ENCODE data around the gene SGCE.

DNA sequence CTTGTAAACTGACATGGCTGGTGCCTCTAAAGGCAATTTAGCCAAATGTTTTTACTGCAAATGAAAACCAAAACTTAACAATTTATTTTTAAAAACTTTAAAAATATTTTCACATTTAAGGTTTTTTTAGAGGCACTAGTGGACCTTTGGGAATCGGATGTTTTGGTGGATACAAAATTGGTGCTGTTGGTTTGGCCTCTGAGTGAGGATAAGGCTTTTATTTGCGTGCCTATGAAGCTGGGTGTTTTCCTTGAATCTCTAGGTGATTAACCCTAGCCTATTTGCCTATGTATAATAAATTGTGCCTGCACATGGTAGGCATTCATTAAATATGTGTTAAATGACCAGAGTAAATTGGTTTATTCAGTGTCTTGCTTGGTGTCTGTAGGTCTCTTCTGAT, 2.9 kb upstream of the SGCE start:
- TF ChIP-seq EZH2 (optimal IDR thresholded peaks at IDR 0.05; ENCODE audit: low read depth, low read length) = no peak
- TF ChIP-seq, protein P1, sequence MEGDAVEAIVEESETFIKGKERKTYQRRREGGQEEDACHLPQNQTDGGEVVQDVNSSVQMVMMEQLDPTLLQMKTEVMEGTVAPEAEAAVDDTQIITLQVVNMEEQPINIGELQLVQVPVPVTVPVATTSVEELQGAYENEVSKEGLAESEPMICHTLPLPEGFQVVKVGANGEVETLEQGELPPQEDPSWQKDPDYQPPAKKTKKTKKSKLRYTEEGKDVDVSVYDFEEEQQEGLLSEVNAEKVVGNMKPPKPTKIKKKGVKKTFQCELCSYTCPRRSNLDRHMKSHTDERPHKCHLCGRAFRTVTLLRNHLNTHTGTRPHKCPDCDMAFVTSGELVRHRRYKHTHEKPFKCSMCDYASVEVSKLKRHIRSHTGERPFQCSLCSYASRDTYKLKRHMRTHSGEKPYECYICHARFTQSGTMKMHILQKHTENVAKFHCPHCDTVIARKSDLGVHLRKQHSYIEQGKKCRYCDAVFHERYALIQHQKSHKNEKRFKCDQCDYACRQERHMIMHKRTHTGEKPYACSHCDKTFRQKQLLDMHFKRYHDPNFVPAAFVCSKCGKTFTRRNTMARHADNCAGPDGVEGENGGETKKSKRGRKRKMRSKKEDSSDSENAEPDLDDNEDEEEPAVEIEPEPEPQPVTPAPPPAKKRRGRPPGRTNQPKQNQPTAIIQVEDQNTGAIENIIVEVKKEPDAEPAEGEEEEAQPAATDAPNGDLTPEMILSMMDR (IDR thresholded peaks at IDR 0.05; ENCODE audit: low read length) = no peak
